Activated T-cell treated with anti-CD3 and anti-CD28 coated beads, Interleukin-2, amount 50 U/mL, for 24 hours (primary cell): Measurements from ENCODE around the gene ARSB.
A peak's percentile ranks its signal among the peaks of the same experiment; 100 is the strongest.

Experiments used
- DNase-seq: peaks from one replicate; pipeline ENCODE4 v3.0.0-alpha.2; 2020
- H3K27ac Mint-ChIP-seq: 2 replicates; pipeline ENCODE4 v1.8.0; 2020; ENCODE audit warnings: mild to moderate bottlenecking, mixed read lengths
- H3K27me3 Mint-ChIP-seq: 2 replicates; pipeline ENCODE4 v1.8.0; 2020; ENCODE audit warnings: mixed read lengths
- H3K36me3 Mint-ChIP-seq: 2 replicates; pipeline ENCODE4 v1.8.0; 2020; ENCODE audit warnings: low read depth, mixed read lengths
- H3K4me1 Mint-ChIP-seq: 2 replicates; pipeline ENCODE4 v1.8.0; 2020; ENCODE audit warnings: low read depth, mixed read lengths
- H3K4me3 Mint-ChIP-seq: 2 replicates; pipeline ENCODE4 v1.8.0; 2020; ENCODE audit warnings: mild to moderate bottlenecking, moderate library complexity, mixed read lengths
- H3K9me3 Mint-ChIP-seq: 2 replicates; pipeline ENCODE4 v1.8.0; 2020; ENCODE audit warnings: mixed read lengths

The ARSB gene

DNA sequence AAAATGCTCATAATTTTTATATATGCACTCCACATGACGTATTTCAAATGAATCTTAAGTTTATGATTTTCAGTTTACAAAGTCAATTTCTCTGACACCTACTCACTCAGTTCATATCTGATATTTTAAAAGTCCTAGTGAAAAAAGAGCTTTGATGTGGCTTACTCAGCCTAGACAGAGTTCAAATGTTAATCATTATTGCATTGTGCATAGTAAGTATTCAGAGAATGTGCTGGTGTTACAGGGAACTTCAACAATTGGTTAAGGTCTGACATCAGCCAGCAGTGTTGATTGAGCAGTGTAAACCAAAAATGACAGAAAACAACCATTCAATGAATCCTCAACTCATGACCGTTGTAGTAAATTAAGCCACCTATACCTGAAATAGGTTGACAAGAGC, 189.4 kb downstream of the ARSB start:
- H3K4me3 Mint-ChIP-seq = no peak overlapping the region
- H3K27ac Mint-ChIP-seq = no peak overlapping the region
- DNase-seq = no peak
- peaks cover 5% of the 10 kb centered on the region for H3K4me1 Mint-ChIP-seq
- H3K9me3 Mint-ChIP-seq = no peaks in the 10 kb centered on the region
- no peaks in the 10 kb centered on the region for H3K27me3 Mint-ChIP-seq
- H3K36me3 Mint-ChIP-seq = peaks cover 12% of the 10 kb centered on the region

DNA sequence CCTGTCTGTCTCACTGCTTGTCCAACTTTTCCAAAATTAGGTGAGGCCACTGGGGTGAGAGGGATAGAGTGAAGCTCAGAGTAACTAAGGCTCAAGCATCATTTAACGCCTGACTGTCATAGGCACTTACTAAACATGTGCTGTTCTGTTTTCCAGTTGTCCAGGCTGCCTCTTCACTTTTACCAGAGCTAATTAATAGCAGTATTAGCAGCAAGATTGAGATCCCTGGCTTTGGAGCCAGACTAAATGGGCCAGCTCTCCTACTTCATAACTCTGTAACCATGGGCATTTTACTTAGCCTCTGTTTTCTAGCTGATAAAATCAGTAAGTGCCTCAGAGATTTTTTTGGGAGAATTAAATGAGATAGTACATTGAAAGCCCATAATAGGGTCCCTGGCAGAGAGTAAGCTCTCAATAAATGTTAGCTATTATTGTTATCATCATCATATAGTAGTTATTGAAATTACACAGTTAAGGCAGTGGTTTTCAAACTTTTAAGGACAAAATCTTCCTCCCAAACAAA, 190.4 kb downstream of the ARSB start:
- peaks cover 5% of the 10 kb centered on the region for H3K4me1 Mint-ChIP-seq
- H3K9me3 Mint-ChIP-seq = no peaks in the 10 kb centered on the region
- H3K27ac Mint-ChIP-seq = no peak overlapping the region
- DNase-seq = no peak
- H3K36me3 Mint-ChIP-seq = peaks cover 8% of the 10 kb centered on the region
- no peaks in the 10 kb centered on the region for H3K27me3 Mint-ChIP-seq
- H3K4me3 Mint-ChIP-seq = no peak overlapping the region

DNA sequence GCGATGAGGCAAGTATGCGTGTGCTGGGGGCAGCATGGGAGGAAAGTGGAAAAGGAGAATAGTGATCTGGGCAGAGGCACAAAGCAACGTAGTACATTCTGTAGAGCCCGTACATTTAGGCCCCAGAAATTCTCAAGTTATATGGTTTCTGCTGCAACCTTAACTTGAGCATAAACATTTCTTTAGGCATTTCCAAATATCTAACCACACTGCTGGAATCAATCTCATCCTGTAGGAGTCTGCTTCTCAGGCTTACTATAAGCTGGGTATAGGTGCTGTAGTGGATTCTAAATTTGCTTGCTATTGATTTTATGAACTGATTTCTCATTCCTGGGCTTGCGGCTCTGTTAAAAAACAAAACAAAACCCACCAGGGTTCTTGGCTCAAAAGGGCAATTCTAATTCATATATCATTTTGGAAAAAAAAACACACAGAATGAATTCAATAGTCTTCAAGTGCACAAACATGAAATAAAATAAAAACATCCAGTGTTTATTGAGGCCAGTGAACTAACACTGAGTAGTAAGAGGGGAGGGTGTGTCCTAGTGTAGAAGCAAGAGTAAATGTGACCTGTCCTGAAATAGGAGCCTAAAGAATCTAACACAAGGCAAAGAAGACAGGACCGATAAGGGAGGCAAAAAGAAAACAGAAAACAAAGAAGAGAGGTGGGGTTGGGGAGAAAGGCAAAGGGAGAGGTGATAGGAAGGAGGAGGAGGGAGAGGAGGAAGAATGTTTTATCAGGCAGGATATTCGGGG, 191.0 kb downstream of the ARSB start:
- H3K4me1 Mint-ChIP-seq = peaks cover 5% of the 10 kb centered on the region
- DNase-seq = no peak
- H3K27me3 Mint-ChIP-seq = no peaks in the 10 kb centered on the region
- no peak overlapping the region for H3K4me3 Mint-ChIP-seq
- H3K9me3 Mint-ChIP-seq = no peaks in the 10 kb centered on the region
- no peak overlapping the region for H3K27ac Mint-ChIP-seq
- peaks cover 2% of the 10 kb centered on the region for H3K36me3 Mint-ChIP-seq

- Mint-ChIP-seq H3K4me1 (peaks cover 5% of the 10 kb centered on the region), H3K36me3 (peaks cover 4% of the 10 kb centered on the region), H3K4me3 (no peak overlapping the region), H3K27me3 (no peaks in the 10 kb centered on the region), H3K9me3 (no peaks in the 10 kb centered on the region), H3K27ac (no peak overlapping the region)
- DNase-seq = no peak
Measured at GRCh38 chr5:78792345-78793055, 192.6 kb downstream of the ARSB start.

DNA sequence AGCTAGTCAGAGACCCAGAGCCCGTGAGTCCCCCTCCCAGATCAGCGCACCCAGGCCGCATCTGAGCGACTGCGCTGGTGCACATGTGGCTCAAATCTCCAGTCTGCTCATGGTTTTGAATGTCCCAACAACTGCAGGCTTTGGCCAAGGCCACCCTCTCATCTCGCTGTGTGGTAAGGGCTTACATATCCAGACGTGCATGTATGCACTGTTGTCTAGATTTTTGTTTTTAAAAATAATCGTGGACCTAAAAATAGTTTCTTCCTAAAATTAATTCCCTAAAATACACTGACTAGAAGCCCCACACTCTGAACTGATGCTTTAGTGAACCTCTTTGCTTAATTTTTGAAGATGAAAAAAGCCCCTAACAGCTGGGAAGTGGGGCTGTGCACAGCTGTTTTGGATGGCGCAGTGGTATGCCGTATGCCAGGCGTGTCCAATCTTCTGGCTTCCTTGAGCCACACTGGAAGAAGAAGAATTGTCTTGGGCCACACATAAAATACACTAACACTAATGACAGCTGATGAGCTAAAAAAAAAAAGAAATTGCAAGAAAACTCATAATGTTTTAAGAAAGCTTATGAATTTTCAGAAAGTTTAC, 193.5 kb downstream of the ARSB start:
- H3K27me3 Mint-ChIP-seq = no peaks in the 10 kb centered on the region
- H3K36me3 Mint-ChIP-seq = peaks cover 2% of the 10 kb centered on the region
- no peak overlapping the region for H3K27ac Mint-ChIP-seq
- no peaks in the 10 kb centered on the region for H3K9me3 Mint-ChIP-seq
- no peak for DNase-seq
- no peak overlapping the region for H3K4me3 Mint-ChIP-seq
- peaks cover 5% of the 10 kb centered on the region for H3K4me1 Mint-ChIP-seq

- peaks cover 4% of the 10 kb centered on the region for H3K9me3 Mint-ChIP-seq
- DNase-seq = no peak
- H3K27ac Mint-ChIP-seq = no peak overlapping the region
- H3K36me3 Mint-ChIP-seq = peaks cover 8% of the 10 kb centered on the region
- H3K4me1 Mint-ChIP-seq = no peaks in the 10 kb centered on the region
- H3K4me3 Mint-ChIP-seq = no peak overlapping the region
- H3K27me3 Mint-ChIP-seq = no peaks in the 10 kb centered on the region
Measured at GRCh38 chr5:78787783-78788182, 197.3 kb downstream of the ARSB start.

DNA sequence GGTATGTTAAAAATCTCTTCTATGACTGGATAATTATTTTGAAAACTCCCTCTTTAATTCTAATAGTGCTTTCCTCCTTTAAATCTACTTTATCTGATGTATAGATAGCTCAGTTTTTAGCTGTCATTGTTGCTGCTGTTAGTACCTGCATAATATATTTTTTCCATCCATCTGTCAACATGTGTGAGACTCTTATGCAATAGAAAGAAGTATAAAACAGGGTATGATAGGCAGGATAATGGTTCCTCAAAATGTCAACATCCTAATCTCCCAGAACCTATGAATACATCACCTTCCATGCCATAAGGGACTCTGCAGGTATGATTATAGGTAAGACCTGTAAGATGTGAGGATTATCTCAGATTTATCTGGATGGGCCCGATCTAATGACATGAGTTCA, 199.7 kb downstream of the ARSB start:
- Mint-ChIP-seq H3K4me1 (no peaks in the 10 kb centered on the region), H3K27ac (no peak overlapping the region), H3K36me3 (peaks cover 24% of the 10 kb centered on the region), H3K4me3 (no peak overlapping the region), H3K9me3 (peaks cover 4% of the 10 kb centered on the region), H3K27me3 (no peaks in the 10 kb centered on the region)
- no peak for DNase-seq

DNA sequence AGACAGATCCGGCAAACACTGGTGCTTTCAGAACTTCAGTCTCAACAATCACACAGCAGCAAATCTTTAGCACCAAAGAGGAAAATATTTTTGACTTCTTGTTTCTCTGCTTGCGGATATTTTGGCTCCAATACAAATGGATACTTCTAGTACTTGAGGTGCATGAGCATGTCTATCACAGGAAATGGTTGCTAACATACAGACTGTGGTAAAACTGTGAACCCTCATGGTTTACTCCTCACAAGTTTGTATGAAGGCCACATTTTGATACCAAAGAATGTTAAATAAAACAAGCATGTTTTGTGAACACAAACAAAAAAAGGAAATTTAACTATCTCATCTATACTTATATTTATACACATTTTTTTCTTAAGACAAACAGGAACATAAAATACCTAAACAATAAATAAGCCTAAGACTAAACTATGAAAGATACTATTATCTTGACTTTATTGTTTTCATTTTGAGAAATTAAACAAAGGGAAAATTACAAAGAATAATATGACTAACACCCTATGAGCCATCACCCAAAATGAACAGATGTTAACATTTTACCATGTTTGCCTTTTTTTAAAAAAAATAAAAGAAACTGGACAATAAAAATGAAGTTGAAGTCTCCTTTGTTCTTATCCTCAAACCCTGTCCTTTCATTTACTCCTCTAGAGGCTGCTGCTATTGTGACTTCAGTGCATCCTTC, 201.5 kb downstream of the ARSB start:
- H3K36me3 Mint-ChIP-seq = peaks cover 39% of the 10 kb centered on the region
- H3K9me3 Mint-ChIP-seq = peaks cover 4% of the 10 kb centered on the region
- peak overlapping the region; percentile 32 for H3K27ac Mint-ChIP-seq

DNA sequence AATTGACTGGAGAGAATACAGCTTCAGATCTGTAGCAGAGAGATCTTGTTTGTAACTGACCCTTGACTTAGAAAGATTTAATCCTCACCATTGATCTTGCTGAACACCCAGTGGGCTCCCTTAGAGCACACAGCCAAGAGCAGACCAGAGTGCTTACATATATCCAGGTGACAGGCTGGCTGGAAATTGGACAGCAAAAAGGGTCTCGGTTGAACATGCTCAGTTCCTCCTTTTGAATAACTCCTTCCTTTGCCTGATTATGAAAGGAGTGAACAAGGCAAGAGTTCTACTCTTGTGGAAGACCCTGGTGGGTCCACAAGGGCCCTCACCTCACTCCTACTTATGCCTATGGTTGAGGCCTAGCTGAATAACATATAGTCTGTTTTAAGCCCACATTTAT, 202.4 kb downstream of the ARSB start:
- no peak for DNase-seq
- H3K27me3 Mint-ChIP-seq = no peaks in the 10 kb centered on the region
- peaks cover 4% of the 10 kb centered on the region for H3K9me3 Mint-ChIP-seq
- H3K27ac Mint-ChIP-seq = no peak overlapping the region
- H3K4me1 Mint-ChIP-seq = no peaks in the 10 kb centered on the region
- peaks cover 43% of the 10 kb centered on the region for H3K36me3 Mint-ChIP-seq
- no peak overlapping the region for H3K4me3 Mint-ChIP-seq

More for the DNA sequence above, 201.5 kb downstream of the ARSB start:
- Mint-ChIP-seq H3K4me1 (no peaks in the 10 kb centered on the region), H3K27me3 (no peaks in the 10 kb centered on the region), H3K4me3 (no peak overlapping the region)
- DNase-seq = no peak

DNA sequence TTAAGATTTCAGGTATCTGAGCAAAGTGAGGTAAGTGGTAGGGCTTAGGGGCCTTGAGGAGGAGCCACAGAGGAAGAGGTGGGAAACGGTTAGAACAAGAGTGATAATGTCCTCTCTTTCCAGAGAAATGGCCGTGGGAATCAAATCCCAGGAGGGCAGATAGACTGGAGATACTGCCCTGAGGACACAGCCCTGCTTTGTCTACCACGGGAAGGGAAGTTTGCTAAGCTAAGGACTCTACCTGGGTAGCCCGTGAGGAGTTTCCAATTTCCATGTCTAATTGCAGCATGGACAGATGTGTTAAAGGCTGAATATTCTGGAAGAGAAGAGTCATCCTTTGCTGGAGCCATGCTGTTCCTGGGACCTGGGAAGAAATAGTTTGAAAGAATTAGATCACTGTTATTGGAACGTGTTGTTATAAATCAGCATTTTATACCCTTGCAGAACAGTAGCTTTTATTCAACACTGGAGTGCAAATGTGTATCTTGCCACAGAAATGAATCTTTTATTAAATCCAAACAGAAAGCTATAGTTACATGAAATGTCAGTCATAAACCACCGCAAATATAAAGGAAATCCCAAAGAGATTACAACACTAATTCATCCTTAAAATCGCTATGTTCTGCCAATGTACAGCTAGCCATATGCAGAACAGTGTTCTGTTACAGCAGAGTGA, 203.4 kb downstream of the ARSB start:
- Mint-ChIP-seq H3K4me3 (no peak overlapping the region), H3K27ac (no peak overlapping the region)

GRCh38 chr5:78779771-78780616, 205.1 kb downstream of the ARSB start:
- Mint-ChIP-seq H3K27ac (no peak overlapping the region), H3K4me3 (no peak overlapping the region), H3K9me3 (no peaks in the 10 kb centered on the region), H3K27me3 (no peaks in the 10 kb centered on the region), H3K4me1 (peaks cover 3% of the 10 kb centered on the region), H3K36me3 (peaks cover 43% of the 10 kb centered on the region)
- no peak for DNase-seq

More for the DNA sequence above, 203.4 kb downstream of the ARSB start:
- no peaks in the 10 kb centered on the region for H3K27me3 Mint-ChIP-seq
- DNase-seq = no peak
- H3K9me3 Mint-ChIP-seq = peaks cover 4% of the 10 kb centered on the region
- peaks cover under 1% of the 10 kb centered on the region for H3K4me1 Mint-ChIP-seq
- peaks cover 43% of the 10 kb centered on the region for H3K36me3 Mint-ChIP-seq

GRCh38 chr5:78779262-78779661, 205.8 kb downstream of the ARSB start:
- Mint-ChIP-seq H3K4me3 (no peak overlapping the region), H3K9me3 (no peaks in the 10 kb centered on the region), H3K27me3 (no peaks in the 10 kb centered on the region), H3K27ac (no peak overlapping the region), H3K36me3 (peaks cover 42% of the 10 kb centered on the region), H3K4me1 (peaks cover 3% of the 10 kb centered on the region)
- DNase-seq = no peak

DNA sequence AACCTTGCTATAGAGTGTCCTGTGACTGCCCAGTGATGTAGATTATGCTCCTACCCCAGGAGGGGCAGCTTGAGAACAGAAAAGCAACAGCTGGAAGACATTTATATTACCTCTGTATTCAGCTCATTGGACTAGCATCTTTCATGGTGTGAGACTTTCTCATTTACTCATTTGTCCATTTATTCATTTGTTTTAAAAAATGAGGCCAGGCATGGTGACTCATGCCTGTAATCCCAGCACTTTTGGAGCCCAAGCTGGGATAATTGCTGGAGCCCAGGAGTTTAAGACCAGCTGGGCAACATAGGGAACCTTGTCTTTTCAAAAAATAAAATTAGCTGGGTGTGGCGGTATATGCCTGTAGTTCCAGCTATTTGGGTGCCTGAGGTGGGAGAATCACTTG, 206.6 kb downstream of the ARSB start:
- no peak overlapping the region for H3K4me3 Mint-ChIP-seq
- no peak overlapping the region for H3K27ac Mint-ChIP-seq
- no peaks in the 10 kb centered on the region for H3K9me3 Mint-ChIP-seq
- H3K4me1 Mint-ChIP-seq = peaks cover 3% of the 10 kb centered on the region
- no peaks in the 10 kb centered on the region for H3K27me3 Mint-ChIP-seq
- peaks cover 41% of the 10 kb centered on the region for H3K36me3 Mint-ChIP-seq
- DNase-seq = no peak
